Activated CD4-positive, alpha-beta T cell treated with anti-CD3 and anti-CD28 coated beads, Interleukin-2, amount 10 ng/mL, durations not matched to agents 24 days and 14 days (primary cell): ENCODE results near the gene CDYL. TPM values are rescaled to one million over a fixed set of nuclear protein-coding genes. Genes with fewer than 3 reads are reported as not detected.

Experiments
- DNase-seq: peaks from one replicate; pipeline ENCODE4 v3.0.0; 2022
- H3K27ac Mint-ChIP-seq: one replicate; pipeline ENCODE4 v1.8.0; 2022; ENCODE audit warnings: mild to moderate bottlenecking, mixed read lengths
- H3K27me3 Mint-ChIP-seq: one replicate; pipeline ENCODE4 v1.8.0; 2022; ENCODE audit warnings: mixed read lengths
- H3K36me3 Mint-ChIP-seq: one replicate; pipeline ENCODE4 v1.8.0; 2022; ENCODE audit warnings: low read depth, mild to moderate bottlenecking, mixed read lengths
- H3K4me1 Mint-ChIP-seq: one replicate; pipeline ENCODE4 v1.8.0; 2021; ENCODE audit warnings: mixed read lengths
- H3K4me3 Mint-ChIP-seq: one replicate; pipeline ENCODE4 v1.8.0; 2022; ENCODE audit warnings: mild to moderate bottlenecking, moderate library complexity, mixed read lengths
- H3K9me3 Mint-ChIP-seq: one replicate; pipeline ENCODE4 v1.8.0; 2021; ENCODE audit warnings: mixed read lengths
- intact Hi-C: fragments of 100-400 bp; cut with micrococcal nuclease; formaldehyde crosslinking; loops from one replicate; pipeline ENCODE4 v1.15.1; 2023
- total RNA-seq: library from RNA; stranded (reverse); gene quantifications from 2 replicates; pipeline ENCODE4 v1.2.3, GENCODE V29; 2022

CDYL gene
- total RNA-seq, 1 donor from 2014 or later: 23.4 TPM

- intact Hi-C loops: no loop called here
- Mint-ChIP-seq H3K4me1 (peaks cover 25% of the 10 kb centered on the region), H3K4me3 (no peak overlapping the region)
Measured at GRCh38 chr6:4801491-4802110, 25.4 kb downstream of the CDYL start.

GRCh38 chr6:4802312-4802935, 26.2 kb downstream of the CDYL start:
- H3K4me1 Mint-ChIP-seq: peaks cover 25% of the 10 kb centered on the region
- no peak overlapping the region for H3K27ac Mint-ChIP-seq
- H3K27me3 Mint-ChIP-seq: no peaks in the 10 kb centered on the region
- no peak overlapping the region for H3K4me3 Mint-ChIP-seq
- no peaks in the 10 kb centered on the region for H3K36me3 Mint-ChIP-seq
- intact Hi-C loops: no loop called here
- DNase-seq: no peak
- H3K9me3 Mint-ChIP-seq: no peaks in the 10 kb centered on the region

More at GRCh38 chr6:4801491-4802110, 25.4 kb downstream of the CDYL start:
- no peaks in the 10 kb centered on the region for H3K9me3 Mint-ChIP-seq
- no peak for DNase-seq
- H3K27me3 Mint-ChIP-seq: no peaks in the 10 kb centered on the region
- H3K27ac Mint-ChIP-seq: peak overlapping the region; percentile 30
- no peaks in the 10 kb centered on the region for H3K36me3 Mint-ChIP-seq

GRCh38 chr6:4803343-4803744, 27.1 kb downstream of the CDYL start:
- no peaks in the 10 kb centered on the region for H3K36me3 Mint-ChIP-seq
- no peaks in the 10 kb centered on the region for H3K9me3 Mint-ChIP-seq
- peaks cover 25% of the 10 kb centered on the region for H3K4me1 Mint-ChIP-seq
- intact Hi-C loops: no loop called here
- H3K4me3 Mint-ChIP-seq: no peak overlapping the region
- H3K27me3 Mint-ChIP-seq: no peaks in the 10 kb centered on the region
- H3K27ac Mint-ChIP-seq: no peak overlapping the region
- no peak for DNase-seq

GRCh38 chr6:4804095-4804494, 27.9 kb downstream of the CDYL start:
- peaks cover 4% of the 10 kb centered on the region for H3K9me3 Mint-ChIP-seq
- no peaks in the 10 kb centered on the region for H3K27me3 Mint-ChIP-seq
- DNase-seq: no peak
- no peak overlapping the region for H3K4me3 Mint-ChIP-seq
- intact Hi-C loops: no loop called here
- H3K27ac Mint-ChIP-seq: no peak overlapping the region
- peaks cover 25% of the 10 kb centered on the region for H3K4me1 Mint-ChIP-seq
- H3K36me3 Mint-ChIP-seq: no peaks in the 10 kb centered on the region

DNA sequence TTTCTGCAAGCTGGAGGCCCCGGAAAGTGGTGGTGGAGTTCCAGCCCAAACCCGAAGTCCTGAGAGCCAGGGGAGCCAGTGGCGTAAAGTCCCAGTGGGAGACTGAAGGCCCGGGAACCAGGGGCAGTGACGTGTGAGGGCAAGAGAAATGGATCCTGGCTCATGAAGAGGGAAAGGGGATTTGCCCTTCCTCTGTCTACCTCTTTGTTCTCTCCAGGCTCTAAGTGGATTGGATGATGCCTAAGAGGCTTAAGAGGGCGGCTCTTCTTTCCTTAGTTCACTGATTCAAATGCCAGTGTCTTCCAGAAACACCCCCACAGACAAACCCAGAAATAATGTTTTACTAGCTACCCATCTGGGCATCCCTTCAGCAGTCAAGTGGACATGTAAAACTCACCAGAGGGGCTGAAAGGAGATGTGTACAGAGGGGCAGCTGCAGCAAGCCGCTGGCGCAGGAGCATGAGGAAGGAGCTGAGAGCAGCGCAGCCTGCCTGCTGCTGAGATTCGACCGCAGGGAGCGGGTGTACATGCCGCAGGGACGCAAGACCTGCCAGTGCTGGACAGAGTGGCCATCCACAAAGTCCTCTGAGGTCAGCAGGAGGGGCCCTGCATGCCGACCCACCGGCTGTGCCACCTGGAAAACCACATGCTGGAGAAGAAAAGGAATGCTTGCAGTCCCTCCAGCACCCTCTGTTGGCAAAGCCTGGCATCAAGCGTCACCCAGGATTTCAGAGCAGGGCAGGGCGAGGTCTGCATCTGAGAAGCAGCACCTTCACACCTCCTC, 29.5 kb downstream of the CDYL start:
- Mint-ChIP-seq H3K27ac (no peak overlapping the region), H3K4me3 (no peak overlapping the region), H3K4me1 (peaks cover 29% of the 10 kb centered on the region), H3K27me3 (no peaks in the 10 kb centered on the region), H3K36me3 (peaks cover 2% of the 10 kb centered on the region), H3K9me3 (peaks cover 10% of the 10 kb centered on the region)
- intact Hi-C loops: no loop called here
- peak; percentile 62 for DNase-seq

- H3K27me3 Mint-ChIP-seq: no peaks in the 10 kb centered on the region
- H3K9me3 Mint-ChIP-seq: peaks cover 10% of the 10 kb centered on the region
- DNase-seq: no peak
- H3K36me3 Mint-ChIP-seq: peaks cover 2% of the 10 kb centered on the region
- peaks cover 26% of the 10 kb centered on the region for H3K4me1 Mint-ChIP-seq
- no peak overlapping the region for H3K4me3 Mint-ChIP-seq
- H3K27ac Mint-ChIP-seq: no peak overlapping the region
- intact Hi-C loops: no loop called here
Measured at GRCh38 chr6:4806337-4806725, 30.1 kb downstream of the CDYL start.

GRCh38 chr6:4806791-4807190, 30.6 kb downstream of the CDYL start:
- Mint-ChIP-seq H3K36me3 (peaks cover 2% of the 10 kb centered on the region), H3K4me3 (no peak overlapping the region), H3K4me1 (peaks cover 22% of the 10 kb centered on the region), H3K27ac (no peak overlapping the region), H3K9me3 (peaks cover 10% of the 10 kb centered on the region), H3K27me3 (no peaks in the 10 kb centered on the region)
- intact Hi-C loops: no loop called here
- DNase-seq: no peak

GRCh38 chr6:4808396-4808795, 32.2 kb downstream of the CDYL start:
- Mint-ChIP-seq H3K9me3 (peaks cover 10% of the 10 kb centered on the region), H3K27me3 (no peaks in the 10 kb centered on the region), H3K27ac (no peak overlapping the region), H3K4me1 (peaks cover 16% of the 10 kb centered on the region), H3K36me3 (peaks cover 2% of the 10 kb centered on the region), H3K4me3 (no peak overlapping the region)
- intact Hi-C loops: no loop called here
- DNase-seq: no peak

DNA sequence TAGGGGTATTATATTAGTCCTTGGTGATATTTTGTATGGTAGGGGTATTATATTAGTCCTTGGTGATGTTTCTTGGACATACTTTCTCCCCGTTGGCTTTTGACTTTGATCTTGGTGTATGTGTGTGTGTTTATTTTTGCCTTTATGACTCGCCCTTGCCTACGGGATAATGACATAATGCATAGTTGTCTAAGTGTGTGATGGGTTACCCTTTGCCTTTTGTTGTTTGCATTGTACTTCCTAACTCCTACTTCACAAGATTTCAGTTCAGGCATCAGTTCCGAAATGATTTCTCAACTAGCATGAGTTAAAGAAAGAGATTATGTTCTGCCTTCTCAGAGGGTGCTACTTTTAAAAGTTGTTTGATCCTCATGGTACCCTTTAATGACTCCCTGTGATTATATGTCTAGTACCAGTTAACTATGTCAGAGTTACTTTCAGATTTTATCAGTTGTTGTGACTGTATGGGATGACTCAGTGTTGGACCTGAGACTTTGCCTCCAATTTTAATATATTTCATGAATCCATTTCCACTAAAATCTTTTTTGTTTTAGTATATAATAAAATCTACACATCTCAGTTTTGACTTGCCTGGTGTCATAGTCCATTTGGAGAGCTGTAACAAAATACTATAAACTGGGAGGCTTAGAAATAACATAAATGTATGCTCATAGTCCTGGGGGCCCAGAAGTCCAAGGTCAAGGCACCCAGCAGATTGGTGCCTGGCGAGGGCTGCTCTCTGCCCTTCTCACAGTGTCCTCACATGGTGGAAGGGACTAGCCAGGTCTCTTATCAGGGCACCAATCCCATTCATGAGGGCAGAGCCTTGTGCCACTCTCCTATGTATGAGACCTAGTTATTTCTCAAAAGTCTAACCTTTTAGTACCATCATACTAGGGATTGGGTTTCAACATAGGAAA, 34.1 kb downstream of the CDYL start:
- DNase-seq: no peak
- H3K36me3 Mint-ChIP-seq: peaks cover 2% of the 10 kb centered on the region
- H3K4me3 Mint-ChIP-seq: no peak overlapping the region
- no peaks in the 10 kb centered on the region for H3K27me3 Mint-ChIP-seq
- intact Hi-C loops: no loop called here
- no peak overlapping the region for H3K27ac Mint-ChIP-seq
- H3K4me1 Mint-ChIP-seq: peaks cover 20% of the 10 kb centered on the region
- H3K9me3 Mint-ChIP-seq: peaks cover 10% of the 10 kb centered on the region

GRCh38 chr6:4812068-4812467, 35.9 kb downstream of the CDYL start:
- peaks cover 20% of the 10 kb centered on the region for H3K4me1 Mint-ChIP-seq
- peaks cover 10% of the 10 kb centered on the region for H3K9me3 Mint-ChIP-seq
- DNase-seq: no peak
- intact Hi-C loops: no loop called here
- H3K4me3 Mint-ChIP-seq: no peak overlapping the region
- H3K27ac Mint-ChIP-seq: no peak overlapping the region
- H3K27me3 Mint-ChIP-seq: no peaks in the 10 kb centered on the region
- peaks cover 2% of the 10 kb centered on the region for H3K36me3 Mint-ChIP-seq

DNA sequence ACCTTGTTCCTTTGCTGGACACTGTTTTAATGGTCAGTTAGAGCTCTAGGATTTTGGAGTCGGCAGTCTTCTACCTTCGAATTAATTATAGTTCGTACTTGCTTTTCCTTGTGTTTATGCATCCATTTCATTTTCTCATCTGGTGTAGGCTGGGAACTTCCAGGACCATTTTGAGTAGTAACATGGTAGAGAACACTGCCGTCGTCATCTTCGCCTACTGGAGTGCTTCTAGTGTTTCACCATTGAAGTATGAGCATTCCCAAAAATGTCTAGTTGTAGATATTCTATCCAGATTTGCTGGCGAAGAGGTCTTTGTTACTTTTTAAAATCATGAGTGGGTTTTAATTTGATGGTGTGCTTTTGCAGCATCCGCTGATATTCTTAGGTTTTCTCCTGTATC, 36.9 kb downstream of the CDYL start:
- Mint-ChIP-seq H3K4me3 (no peak overlapping the region), H3K27ac (no peak overlapping the region), H3K9me3 (peaks cover 10% of the 10 kb centered on the region), H3K36me3 (peaks cover 2% of the 10 kb centered on the region), H3K27me3 (no peaks in the 10 kb centered on the region), H3K4me1 (peaks cover 20% of the 10 kb centered on the region)
- intact Hi-C loops: no loop called here
- DNase-seq: no peak

DNA sequence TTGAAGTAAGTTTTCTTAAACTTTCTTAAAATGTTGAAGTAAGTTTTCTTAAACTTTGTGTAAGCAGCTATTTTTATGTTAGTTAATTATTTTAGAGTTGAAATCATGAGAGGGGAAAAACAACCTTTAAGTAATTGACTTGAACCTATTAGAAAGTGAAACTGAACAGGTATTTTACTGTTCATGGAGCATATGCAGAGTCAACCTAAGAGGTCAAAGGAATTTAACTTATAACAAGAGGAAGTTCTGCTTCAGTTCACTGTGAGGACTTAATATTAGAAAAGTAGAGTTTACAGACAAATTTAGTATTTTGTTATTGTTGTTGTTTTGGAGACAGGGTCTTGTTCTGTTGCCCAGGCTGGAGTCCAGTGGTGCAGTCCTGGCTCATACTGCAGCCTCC, 38.0 kb downstream of the CDYL start:
- intact Hi-C loops: no loop called here
- peaks cover 2% of the 10 kb centered on the region for H3K36me3 Mint-ChIP-seq
- peaks cover 20% of the 10 kb centered on the region for H3K4me1 Mint-ChIP-seq
- DNase-seq: no peak
- H3K9me3 Mint-ChIP-seq: peaks cover 5% of the 10 kb centered on the region
- no peak overlapping the region for H3K4me3 Mint-ChIP-seq
- H3K27ac Mint-ChIP-seq: no peak overlapping the region
- no peaks in the 10 kb centered on the region for H3K27me3 Mint-ChIP-seq

- H3K4me1 Mint-ChIP-seq: peaks cover 24% of the 10 kb centered on the region
- intact Hi-C loops: no loop called here
Measured at GRCh38 chr6:4814987-4815386, 38.8 kb downstream of the CDYL start.

More at GRCh38 chr6:4814987-4815386, 38.8 kb downstream of the CDYL start:
- no peak overlapping the region for H3K4me3 Mint-ChIP-seq
- peaks cover 1% of the 10 kb centered on the region for H3K36me3 Mint-ChIP-seq
- H3K27me3 Mint-ChIP-seq: no peaks in the 10 kb centered on the region
- peaks cover 2% of the 10 kb centered on the region for H3K9me3 Mint-ChIP-seq
- no peak for DNase-seq
- no peak overlapping the region for H3K27ac Mint-ChIP-seq
